Mesenchymal stem cell (in vitro differentiated cells and primary cell): ENCODE measurements around the gene CNTNAP1.

Experiments used
- DNase-seq: peaks from one replicate; pipeline ENCODE4 v3.0.0-alpha.2; 2013
- H2AFZ ChIP-seq: one replicate; pipeline ENCODE4 v1.6.1; 2013; ENCODE audit warnings: low read depth, mild to moderate bottlenecking, control low read depth, inconsistent platforms, low read length, moderate library complexity
- H2AK5ac ChIP-seq: 2 replicates; pipeline ENCODE4 v1.6.1; 2013; ENCODE audit warnings: low read length, moderate library complexity, mild to moderate bottlenecking, inconsistent platforms; ENCODE audit not compliant: severe bottlenecking
- H2BK120ac ChIP-seq: one replicate; pipeline ENCODE4 v1.6.1; 2013; ENCODE audit warnings: low read depth, mild to moderate bottlenecking, inconsistent platforms, low read length, moderate library complexity
- H2BK12ac ChIP-seq, 2 experiments: one replicate each; pipeline ENCODE4 v1.6.1; 2013; ENCODE audit warnings: inconsistent platforms in 2 of 2, low read length in 2 of 2, mild to moderate bottlenecking in 2 of 2, moderate library complexity in 2 of 2, control low read depth in 1 of 2
- H2BK15ac ChIP-seq: one replicate; pipeline ENCODE4 v1.6.1; 2013; ENCODE audit warnings: mild to moderate bottlenecking, low read depth, inconsistent platforms; ENCODE audit not compliant: poor library complexity, severe bottlenecking
- H2BK5ac ChIP-seq: 2 replicates; pipeline ENCODE4 v1.6.1; 2013; ENCODE audit warnings: low read depth, mild to moderate bottlenecking, low read length, control low read depth, inconsistent platforms; ENCODE audit not compliant: poor library complexity, severe bottlenecking
- H3K14ac ChIP-seq, 2 experiments: one replicate each; pipeline ENCODE4 v1.6.1; 2013; ENCODE audit warnings: inconsistent platforms in 2 of 2, low read length in 2 of 2, control low read depth in 1 of 2, mild to moderate bottlenecking in 1 of 2, moderate library complexity in 1 of 2
- H3K18ac ChIP-seq, 2 experiments: one replicate each; pipeline ENCODE4 v1.6.1; 2013; ENCODE audit warnings: inconsistent platforms in 2 of 2, low read length in 2 of 2, control low read depth in 1 of 2, low read depth in 1 of 2, mild to moderate bottlenecking in 1 of 2
- H3K23ac ChIP-seq, 2 experiments: one replicate each; pipeline ENCODE4 v1.6.1; 2013; ENCODE audit warnings: inconsistent platforms in 2 of 2, low read length in 2 of 2, mild to moderate bottlenecking in 2 of 2, moderate library complexity in 2 of 2, control low read depth in 1 of 2
- H3K27ac ChIP-seq: 2 replicates; pipeline ENCODE4 v1.5.1; 2013; ENCODE audit warnings: mild to moderate bottlenecking, moderate library complexity, low read length, control low read depth, inconsistent platforms; ENCODE audit not compliant: poor library complexity, severe bottlenecking
- H3K27me3 ChIP-seq, 2 experiments: 2 replicates each; pipeline versions ENCODE4 v1.6.1 to v1.7.0; 2013; ENCODE audit warnings: low read length in 2 of 2, mild to moderate bottlenecking in 2 of 2, moderate library complexity in 2 of 2, control low read depth in 1 of 2, inconsistent platforms in 1 of 2; ENCODE audit not compliant: control insufficient read depth in 1 of 2, insufficient read depth in 1 of 2
- H3K36me3 ChIP-seq, 2 experiments: 2 replicates each; pipeline versions ENCODE4 v1.6.1 to v1.7.0; 2013; ENCODE audit warnings: low read length in 2 of 2, control low read depth in 1 of 2, inconsistent platforms in 1 of 2, low read depth in 1 of 2, mild to moderate bottlenecking in 1 of 2; ENCODE audit not compliant: insufficient read depth in 2 of 2, control insufficient read depth in 1 of 2
- H3K4ac ChIP-seq, 2 experiments: one replicate each; pipeline ENCODE4 v1.6.1; 2013; ENCODE audit warnings: inconsistent platforms in 2 of 2, low read length in 2 of 2, mild to moderate bottlenecking in 2 of 2, moderate library complexity in 2 of 2, control low read depth in 1 of 2, low read depth in 1 of 2
- H3K4me1 ChIP-seq: 2 replicates; pipeline ENCODE4 v1.6.1; 2013; ENCODE audit warnings: low read depth, low read length, control low read depth; ENCODE audit not compliant: control insufficient read depth, insufficient read depth
- H3K4me2 ChIP-seq: 2 replicates; pipeline ENCODE4 v1.6.1; 2013; ENCODE audit warnings: low read length, mild to moderate bottlenecking, inconsistent platforms; ENCODE audit not compliant: poor library complexity, severe bottlenecking
- H3K4me3 ChIP-seq, 2 experiments: 2 replicates each; pipeline versions ENCODE4 v1.5.1 to v1.7.0; 2013; ENCODE audit warnings: low read length in 2 of 2, mild to moderate bottlenecking in 2 of 2, control low read depth in 1 of 2, low read depth in 1 of 2; ENCODE audit not compliant: insufficient read depth in 1 of 2
- H3K79me1 ChIP-seq: replicated peaks from 2 replicates; pipeline ENCODE4 v1.6.1; 2013; ENCODE audit warnings: mild to moderate bottlenecking, control low read depth, low read length, inconsistent platforms; ENCODE audit not compliant: poor library complexity, severe bottlenecking
- H3K9ac ChIP-seq: 2 replicates; pipeline ENCODE4 v1.7.0; 2013; ENCODE audit warnings: mild to moderate bottlenecking, low read length, moderate library complexity
- H3K9me3 ChIP-seq: 2 replicates; pipeline ENCODE4 v1.7.0; 2013; ENCODE audit warnings: mild to moderate bottlenecking, low read length; ENCODE audit not compliant: control insufficient read depth
- H4K8ac ChIP-seq: one replicate; pipeline ENCODE4 v1.6.1; 2013; ENCODE audit warnings: inconsistent platforms, mild to moderate bottlenecking, low read length, moderate library complexity
- H4K91ac ChIP-seq: one replicate; pipeline ENCODE4 v1.6.1; 2013; ENCODE audit warnings: mild to moderate bottlenecking, low read length, inconsistent platforms
- WGBS: methylation state at CpG from one replicate; pipeline ENCODE4 v1.1.7; 2013; ENCODE audit warnings: mixed read lengths; 5-methylcytosine and 5-hydroxymethylcytosine counted together
- small RNA-seq: library from polyadenylated mRNA; stranded (forward); fragments of <200 nt; extraction: miRNeasy Mini kit (QIAGEN cat#:217004); gene quantifications from one replicate; pipeline ENCODE3, GENCODE V24; 2013; ENCODE audit warnings: low read depth

The CNTNAP1 gene

GRCh38 chr17:42748202-42748907 is 66.0 kb downstream of the CNTNAP1 start:
- Histone ChIP-seq H3K23ac (no peak overlapping the region), H2BK15ac (no peak overlapping the region), H2BK5ac (no peak overlapping the region), H3K14ac (no peak overlapping the region), H4K91ac (no peak overlapping the region), H2BK120ac (no peak overlapping the region), H3K4ac (no peak overlapping the region), H3K9ac (peak overlapping the region; percentile 25), H3K27ac (no peak overlapping the region), H3K4me3 (no peak overlapping the region), H3K27me3 (peaks cover 0 to 16% of the 10 kb centered on the region in 2 experiments), H4K8ac (no peak overlapping the region), H3K4me2 (no peak overlapping the region), H2BK12ac (no peak overlapping the region), H2AK5ac (no peak overlapping the region), H3K9me3 (no peaks in the 10 kb centered on the region), H3K4me1 (peaks cover 7% of the 10 kb centered on the region), H3K18ac (no peak overlapping the region), H3K79me1 (peaks cover 6% of the 10 kb centered on the region), H3K36me3 (no peaks in the 10 kb centered on the region), H2AFZ (no peak overlapping the region)
- WGBS: 73% methylated on average over 7 of the region's 7 CpGs
- no peak for DNase-seq

- Histone ChIP-seq H3K27me3 (peaks cover 0 to 16% of the 10 kb centered on the region in 2 experiments), H4K8ac (no peak overlapping the region), H4K91ac (no peak overlapping the region), H3K23ac (no peak overlapping the region), H3K36me3 (no peaks in the 10 kb centered on the region), H3K9ac (peak overlapping the region; percentile 25), H3K79me1 (peaks cover 2% of the 10 kb centered on the region), H3K27ac (no peak overlapping the region), H3K4me1 (peaks cover 3% of the 10 kb centered on the region), H2BK15ac (no peak overlapping the region), H3K14ac (no peak overlapping the region), H2BK5ac (no peak overlapping the region), H3K18ac (no peak overlapping the region), H2BK12ac (peak overlapping the region in 1 of 2 experiments; percentile 15), H2AFZ (no peak overlapping the region), H2AK5ac (no peak overlapping the region), H2BK120ac (no peak overlapping the region), H3K9me3 (no peaks in the 10 kb centered on the region), H3K4me3 (no peak overlapping the region), H3K4me2 (no peak overlapping the region), H3K4ac (no peak overlapping the region)
- 75% methylated on average over 11 of the region's 11 CpGs for WGBS
- no peak for DNase-seq
These were observed 66.8 kb downstream of the CNTNAP1 start for GRCh38 chr17:42748908-42749798.

Small RNAs within 50 kb of the gene (small RNA-seq; reads per million reads assigned to genes)
- 1.2 reads per million for gene MIR6780A
